ENCODE results near the gene SP3. TPM values are rescaled to one million over a fixed set of nuclear protein-coding genes. Genes with fewer than 3 reads are reported as not detected.

The SP3 gene
- polyA plus RNA-seq, 2 of the 4 experiments (the other 2 are of a cell fraction) = 40.1 to 83.1 TPM

- Histone ChIP-seq H3K4me2 (no peak overlapping the region), H3K4me3 (no peak overlapping the region), H3K9me3 (no peaks in the 10 kb centered on the region), H3K4me1 (peaks cover 5% of the 10 kb centered on the region; the same call in 2 of the 3 replicates), H3K27ac (no peak overlapping the region)
- FAIRE-seq = no peak
- ChIA-PET CTCF (interaction anchor here (1.4 kb wide), 1 partner anchor 565 kb away, joined by 4 read pairs; no protein-coding TSS in a partner anchor), POLR2A (no interaction called here)
- no peak for ATAC-seq
- 86% methylated on average over 6 of the region's 6 CpGs for WGBS (ENCODE audit: missing lambda C conversion rate)
- TF ChIP-seq MAX (IDR thresholded peaks at IDR 0.05) (no peak), HES2 (IDR thresholded peaks at IDR 0.05) (no peak), HDAC2 (IDR thresholded peaks at IDR 0.05) (no peak), NR3C1 (IDR thresholded peaks at IDR 0.05) (no peak), ZSCAN20 (CRISPR knock-in tag; IDR thresholded peaks at IDR 0.05) (no peak), BHLHE40 (IDR thresholded peaks at IDR 0.05; ENCODE audit: low read depth, low read length) (no peak), CBX2 (IDR thresholded peaks at IDR 0.05; ENCODE audit: borderline replicate concordance, low read depth) (no peak), REST (IDR thresholded peaks at IDR 0.05) (no peak), ZC3H11A (IDR thresholded peaks at IDR 0.05) (no peak), NFE2L2 (conservative IDR thresholded peaks at IDR 0.05; ENCODE audit: low read length) (no peak), ELK1 (IDR thresholded peaks at IDR 0.05; ENCODE audit: low read depth, low read length) (no peak), SREBF2 (IDR thresholded peaks at IDR 0.05) (no peak), RARB (CRISPR knock-in tag; IDR thresholded peaks at IDR 0.05) (no peak), MAFK (IDR thresholded peaks at IDR 0.05; ENCODE audit: partially characterized antibody) (no peak)
- no peak for DNase-seq (ENCODE audit: low read depth in 1 of 2, low spot score in 1 of 2)
Observed at GRCh38 chr2:174014011-174014698, 49.0 kb upstream of the SP3 start.

- Histone ChIP-seq H3K27ac (no peak overlapping the region; a peak in 1 of 6 replicates), H3K4me1 (peaks cover 5% of the 10 kb centered on the region; the same call in 2 of the 3 replicates), H3K4me2 (no peak overlapping the region), H3K4me3 (no peak overlapping the region), H3K9me3 (no peaks in the 10 kb centered on the region)
- DNase-seq (ENCODE audit: low read depth in 1 of 2, low spot score in 1 of 2) (no peak), ATAC-seq (no peak), FAIRE-seq (no peak)
- ChIA-PET POLR2A (no interaction called here), CTCF (no interaction called here)
- TF ChIP-seq ZNF302 (CRISPR knock-in tag; IDR thresholded peaks at IDR 0.05) (no peak), CTCF (IDR thresholded peaks at IDR 0.05) (no peak), TP53 (CRISPR knock-in tag; IDR thresholded peaks at IDR 0.05) (no peak), FOSL2 (IDR thresholded peaks at IDR 0.05) (no peak), FOSL2 (CRISPR knock-in tag; IDR thresholded peaks at IDR 0.05) (no peak), EP300 (IDR thresholded peaks at IDR 0.05) (no peak), ESRRA (IDR thresholded peaks at IDR 0.05; ENCODE audit: borderline replicate concordance, low read length) (no peak), CBX8 (IDR thresholded peaks at IDR 0.05) (no peak), FOXS1 (CRISPR knock-in tag; IDR thresholded peaks at IDR 0.05) (no peak), BCL3 (IDR thresholded peaks at IDR 0.05) (no peak), HOXA7 (CRISPR knock-in tag; IDR thresholded peaks at IDR 0.05) (no peak)
- 89% methylated on average over 17 of the region's 17 CpGs for WGBS (ENCODE audit: missing lambda C conversion rate)
Observed at GRCh38 chr2:174013315-174013751, 48.2 kb upstream of the SP3 start.
